ENCODE measurements around the gene IFT88. TPM values are rescaled to one million over a fixed set of nuclear protein-coding genes. Genes with fewer than 3 reads are reported as not detected.

IFT88 gene
- total RNA-seq, 1 donor from 2014 or later: 17.3 TPM

- no peak for ATAC-seq (ENCODE audit: low read depth)
- Mint-ChIP-seq H3K27me3 (peaks cover 7% of the 10 kb centered on the region), H3K36me3 (ENCODE audit: low read depth) (no peaks in the 10 kb centered on the region), H3K4me1 (peaks cover 7% of the 10 kb centered on the region), H3K4me3 (no peak overlapping the region), H3K9me3 (no peaks in the 10 kb centered on the region), H3K27ac (no peak overlapping the region)
- CTCF ChIA-PET: no interaction called here
- intact Hi-C loops (cut with micrococcal nuclease): loop anchor here (10.0 kb wide), 4 partner anchors 465 to 755 kb away; partner anchors contain the start of genes GJB2, MRPL57, SKA3 and ZMYM2
- no peak for TF ChIP-seq CTCF (IDR thresholded peaks at IDR 0.05)
- DNase-seq: no peak
- POLR2A ChIA-PET: no interaction called here
Measured at GRCh38 chr13:20709782-20710181, 142.8 kb downstream of the IFT88 start.

- Mint-ChIP-seq H3K4me3 (no peak overlapping the region), H3K27ac (no peak overlapping the region), H3K27me3 (peaks cover 7% of the 10 kb centered on the region), H3K36me3 (ENCODE audit: low read depth) (no peaks in the 10 kb centered on the region), H3K9me3 (no peaks in the 10 kb centered on the region), H3K4me1 (peaks cover 7% of the 10 kb centered on the region)
- CTCF ChIA-PET: interaction anchor here (0.7 to 1.3 kb wide), 8 partner anchors 78 to 219 kb away, joined by 3 to 7 read pairs (median 4); no protein-coding TSS in a partner anchor
- POLR2A ChIA-PET: no interaction called here
- DNase-seq (no peak), ATAC-seq (ENCODE audit: low read depth) (no peak)
- TF ChIP-seq CTCF (IDR thresholded peaks at IDR 0.05): no peak
- intact Hi-C loops (cut with micrococcal nuclease): loop anchor here (1.0 kb wide), 3 partner anchors 117 to 216 kb away; no protein-coding TSS in a partner anchor
Measured at GRCh38 chr13:20711301-20712044, 144.5 kb downstream of the IFT88 start.

DNA sequence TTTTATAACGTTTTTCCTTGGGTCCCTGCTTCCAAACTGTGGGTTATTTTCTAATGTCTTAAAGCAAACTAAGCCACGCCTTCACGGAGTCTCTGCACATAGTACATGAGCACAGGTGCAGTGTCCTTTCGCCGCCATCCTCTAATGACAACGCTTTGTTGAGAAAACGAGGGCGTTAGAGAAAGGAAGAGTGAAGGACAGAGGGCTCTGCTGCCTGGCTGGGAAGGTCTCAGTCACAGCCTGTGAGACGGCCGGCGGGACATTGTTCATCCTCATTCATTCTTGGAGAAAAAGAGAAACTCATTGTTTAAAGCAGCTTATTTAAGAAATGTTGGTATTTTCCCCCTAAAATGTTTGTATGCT is 146.0 kb downstream of the IFT88 start:
- CTCF ChIA-PET: no interaction called here
- POLR2A ChIA-PET: no interaction called here
- intact Hi-C loops (cut with micrococcal nuclease): loop anchor here (1.0 kb wide), 1 partner anchor 8 kb away; no protein-coding TSS in a partner anchor
- no peak for TF ChIP-seq CTCF (IDR thresholded peaks at IDR 0.05)
- Mint-ChIP-seq H3K9me3 (no peaks in the 10 kb centered on the region), H3K36me3 (ENCODE audit: low read depth) (no peaks in the 10 kb centered on the region), H3K27me3 (peaks cover 7% of the 10 kb centered on the region), H3K4me3 (no peak overlapping the region), H3K27ac (no peak overlapping the region), H3K4me1 (peaks cover 7% of the 10 kb centered on the region)
- ATAC-seq (ENCODE audit: low read depth): no peak
- DNase-seq: no peak

DNA sequence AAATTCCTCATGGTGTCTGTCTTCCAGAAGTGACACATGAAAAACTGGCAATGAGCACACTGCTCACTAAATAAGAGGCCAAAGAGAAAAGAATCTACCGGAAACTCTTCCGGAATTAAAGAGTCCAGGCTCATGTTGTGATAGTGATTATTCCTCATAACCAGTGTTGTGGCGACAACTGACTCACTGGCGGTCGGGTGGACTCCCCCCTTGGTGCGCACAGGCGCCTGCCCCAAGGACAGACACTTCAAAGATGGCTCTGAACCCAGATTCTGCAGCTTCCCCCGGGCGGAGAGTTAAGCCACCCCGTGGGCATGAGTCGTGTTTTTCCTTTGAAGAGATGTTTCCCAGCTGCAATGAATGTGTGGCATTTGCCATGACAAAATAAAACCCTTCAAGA is 146.8 kb downstream of the IFT88 start:
- CTCF ChIA-PET: interaction anchor here (1.1 to 1.7 kb wide), 2 partner anchors 218 to 221 kb away, joined by 4 read pairs; no protein-coding TSS in a partner anchor
- ATAC-seq (ENCODE audit: low read depth): no peak
- peaks cover 7% of the 10 kb centered on the region for H3K27me3 Mint-ChIP-seq
- intact Hi-C loops (cut with micrococcal nuclease): loop anchor here (1.0 kb wide), 1 partner anchor 8 kb away; no protein-coding TSS in a partner anchor
- no peak overlapping the region for H3K27ac Mint-ChIP-seq
- H3K36me3 Mint-ChIP-seq (ENCODE audit: low read depth): no peaks in the 10 kb centered on the region
- TF ChIP-seq CTCF (IDR thresholded peaks at IDR 0.05): no peak
- POLR2A ChIA-PET: no interaction called here
- H3K4me3 Mint-ChIP-seq: no peak overlapping the region
- H3K4me1 Mint-ChIP-seq: peaks cover 7% of the 10 kb centered on the region
- no peaks in the 10 kb centered on the region for H3K9me3 Mint-ChIP-seq
- no peak for DNase-seq

GRCh38 chr13:20714161-20714560 is 147.2 kb downstream of the IFT88 start:
- DNase-seq (no peak), ATAC-seq (ENCODE audit: low read depth) (no peak)
- no peaks in the 10 kb centered on the region for H3K36me3 Mint-ChIP-seq (ENCODE audit: low read depth)
- no peak for TF ChIP-seq CTCF (IDR thresholded peaks at IDR 0.05)
- H3K4me1 Mint-ChIP-seq: peaks cover 7% of the 10 kb centered on the region
- intact Hi-C loops (cut with micrococcal nuclease): no loop called here
- no peak overlapping the region for H3K4me3 Mint-ChIP-seq
- ChIA-PET CTCF (interaction anchor here (1.1 to 1.7 kb wide), 2 partner anchors 218 to 221 kb away, joined by 4 read pairs; no protein-coding TSS in a partner anchor), POLR2A (no interaction called here)
- H3K27me3 Mint-ChIP-seq: peaks cover 7% of the 10 kb centered on the region
- H3K9me3 Mint-ChIP-seq: no peaks in the 10 kb centered on the region
- no peak overlapping the region for H3K27ac Mint-ChIP-seq
